Karpas-422 (cell line): ENCODE measurements around the gene ERCC2. TPM values are rescaled to one million over a fixed set of nuclear protein-coding genes. Genes with fewer than 3 reads are reported as not detected.
A peak's percentile ranks its signal among the peaks of the same experiment; 100 is the strongest.

Experiments used
- DNase-seq: peaks from one replicate; pipeline ENCODE4 v3.0.0-alpha.2; 2015
- H2AFZ ChIP-seq: fragments of 200-600 bp; sonication (generic); 2 replicates; pipeline ENCODE4 v1.6.1; 2014; ENCODE audit warnings: antibody characterized with exemption, low read length, mixed read lengths
- H3K27ac ChIP-seq: fragments of 200-600 bp; sonication (generic); 2 replicates; pipeline ENCODE4 v1.5.1; 2014; ENCODE audit warnings: mild to moderate bottlenecking, low read length, moderate library complexity
- H3K27me3 ChIP-seq: fragments of 200-600 bp; sonication (generic); 2 replicates; pipeline ENCODE4 v1.6.1; 2014; ENCODE audit warnings: low read length, mixed read lengths
- H3K36me3 ChIP-seq: fragments of 200-600 bp; sonication (generic); 2 replicates; pipeline ENCODE4 v1.6.1; 2014; ENCODE audit warnings: low read length, mixed read lengths; ENCODE audit not compliant: insufficient read depth
- H3K4me1 ChIP-seq: fragments of 200-600 bp; sonication (generic); 2 replicates; pipeline ENCODE4 v1.6.1; 2014; ENCODE audit warnings: mild to moderate bottlenecking, low read length, mixed read lengths
- H3K4me2 ChIP-seq: fragments of 200-600 bp; sonication (generic); 2 replicates; pipeline ENCODE4 v1.6.1; 2014; ENCODE audit warnings: low read length, low read depth, mild to moderate bottlenecking; ENCODE audit not compliant: poor library complexity, severe bottlenecking
- H3K4me3 ChIP-seq: fragments of 200-600 bp; sonication (generic); 2 replicates; pipeline ENCODE4 v1.5.1; 2014; ENCODE audit warnings: mild to moderate bottlenecking, antibody characterized with exemption, low read length, mixed read lengths
- H3K79me2 ChIP-seq: fragments of 200-600 bp; sonication (generic); 2 replicates; pipeline ENCODE4 v1.6.1; 2014; ENCODE audit warnings: mild to moderate bottlenecking, low read length, mixed read lengths
- H3K9ac ChIP-seq: fragments of 200-600 bp; sonication (generic); 2 replicates; pipeline ENCODE4 v1.6.0; 2014; ENCODE audit warnings: low read length
- H3K9me2 ChIP-seq: fragments of 200-600 bp; sonication (generic), shearing (Covaris generic); replicated peaks from 2 replicates; pipeline ENCODE4 v1.6.0; 2014; ENCODE audit warnings: mild to moderate bottlenecking, low read length, moderate library complexity; ENCODE audit not compliant: insufficient read depth
- H3K9me3 ChIP-seq: fragments of 300-700, 200-600 bp; sonication (generic); 2 replicates; pipeline ENCODE4 v1.6.1; 2014; ENCODE audit warnings: low read length, mixed read lengths
- H4K20me1 ChIP-seq: fragments of 200-600 bp; sonication (generic); 2 replicates; pipeline ENCODE4 v1.6.1; 2014; ENCODE audit warnings: mild to moderate bottlenecking, antibody characterized with exemption, low read length, low read depth; ENCODE audit not compliant: insufficient read depth
- total RNA-seq: library from RNA; depleted of rRNA; stranded (reverse); fragments of >200 nt; shearing (Covaris generic); gene quantifications from 2 replicates; pipeline ENCODE4 v1.2.3, GENCODE V29; 2014; ENCODE audit warnings: low replicate concordance

ERCC2 gene
- total RNA-seq, 1 experiment from 2014 or later = 23.4 TPM

DNA sequence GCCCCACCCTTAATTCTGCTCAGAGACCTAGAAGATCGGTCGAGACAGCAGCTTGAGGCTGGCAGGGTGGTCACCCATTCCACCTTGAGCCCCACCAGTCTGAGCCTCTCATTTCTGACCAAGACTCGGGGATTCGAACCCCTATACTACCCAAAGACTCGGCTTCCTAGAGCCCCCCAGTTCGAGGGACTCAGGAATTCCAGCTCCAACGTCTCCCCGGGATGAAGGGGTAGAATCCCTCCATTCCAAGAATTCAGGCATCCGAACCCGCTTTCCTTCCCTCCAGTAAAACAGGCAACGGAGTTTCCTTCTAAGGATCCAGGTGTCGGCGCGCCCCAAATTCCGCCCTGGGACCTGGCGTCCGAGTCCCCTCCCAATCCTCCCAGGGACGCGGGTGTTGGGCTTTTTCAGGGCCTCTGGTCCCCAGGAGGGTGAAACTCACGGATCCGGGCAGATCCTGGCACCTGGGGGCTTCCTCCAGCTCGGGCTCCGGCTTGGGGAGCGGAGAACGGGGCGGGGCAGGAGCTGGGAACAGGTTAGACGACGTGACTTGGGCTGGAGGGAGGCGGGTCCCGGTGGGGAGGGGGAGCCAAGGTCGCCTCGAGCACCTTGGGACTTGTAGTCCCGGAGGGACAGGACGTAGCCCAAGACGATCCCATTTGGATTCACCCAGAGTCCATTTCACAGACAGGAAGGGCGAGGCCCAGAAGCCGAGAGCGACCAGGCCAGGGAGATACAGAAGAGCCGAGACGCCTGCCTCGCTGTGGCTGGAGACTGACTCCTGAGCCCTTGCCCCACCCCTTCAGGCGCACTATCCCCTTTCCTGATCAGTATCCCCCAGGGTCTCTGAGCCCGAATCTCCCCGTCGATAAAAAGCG lies 34.4 kb upstream of the ERCC2 start, which contains the start of gene PPP1R13L:
TSS of gene PPP1R13L (minus strand) at position 513 of the 878 bp plus-strand sequence. CDS start 6,751 bp downstream, outside the sequence.
- Histone ChIP-seq H3K9me2 (no peaks in the 10 kb centered on the region), H3K4me1 (peaks cover 39% of the 10 kb centered on the region), H2AFZ (peak within 1 kb of the TSS; percentile 69), H3K27me3 (no peaks in the 10 kb centered on the region), H3K9ac (peak within 1 kb of the TSS; percentile 82), H3K4me3 (peak within 1 kb of the TSS; percentile 84), H3K36me3 (no peaks in the 10 kb centered on the region), H3K27ac (no peak within 1 kb of the TSS), H3K79me2 (peaks cover 21% of the 10 kb centered on the region), H3K9me3 (no peaks in the 10 kb centered on the region), H4K20me1 (no peaks in the 10 kb centered on the region), H3K4me2 (peak within 1 kb of the TSS; percentile 97)
- no peak for DNase-seq

DNA sequence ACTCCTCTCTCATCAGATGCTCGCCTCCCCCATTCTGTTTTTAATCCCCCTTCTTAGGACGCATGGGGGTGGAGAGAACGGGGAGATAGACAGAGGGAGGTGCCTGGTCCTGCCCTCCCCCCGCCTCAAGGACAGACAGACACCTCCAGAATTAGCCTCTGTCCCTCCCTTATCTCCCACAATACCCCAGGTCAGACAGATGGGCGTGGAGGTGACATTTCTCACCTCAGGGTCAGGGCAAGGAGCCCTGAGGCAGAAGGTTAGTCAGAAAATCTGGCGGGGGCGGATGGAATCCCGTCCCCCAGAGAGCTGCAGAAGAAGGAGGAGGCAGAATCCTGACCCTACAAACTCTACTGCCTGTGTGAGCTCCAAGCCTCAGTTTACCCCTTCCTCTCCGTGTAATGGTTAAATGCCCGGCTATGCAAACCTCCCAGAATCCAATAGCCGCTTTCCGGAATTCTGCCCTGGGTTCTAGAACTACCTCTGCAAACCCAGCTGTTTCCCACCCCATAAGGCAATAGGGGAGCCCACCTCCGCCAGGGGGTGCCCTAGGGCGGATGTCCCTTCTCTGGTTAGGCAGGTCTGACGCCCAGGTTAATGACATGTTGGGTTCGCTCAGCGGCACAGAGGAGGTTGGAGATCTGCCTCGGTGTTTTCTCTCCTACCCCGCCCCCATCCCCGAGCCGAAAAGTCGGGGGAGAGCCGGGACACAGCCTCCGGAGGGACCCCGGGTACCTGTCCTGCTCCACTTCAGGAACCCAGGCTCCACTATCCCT lies 33.6 kb upstream of the ERCC2 start:
- H3K4me3 ChIP-seq = peak overlapping the region; percentile 11; the same call in 1 of the 2 replicates
- peaks cover 39% of the 10 kb centered on the region for H3K4me1 ChIP-seq
- no peaks in the 10 kb centered on the region for H4K20me1 ChIP-seq
- H3K27me3 ChIP-seq = no peaks in the 10 kb centered on the region
- H2AFZ ChIP-seq = no peak overlapping the region
- peaks cover 21% of the 10 kb centered on the region for H3K79me2 ChIP-seq
- peak overlapping the region; percentile 39 for H3K9ac ChIP-seq
- DNase-seq = peak; percentile 94
- no peak overlapping the region for H3K27ac ChIP-seq
- no peaks in the 10 kb centered on the region for H3K9me2 ChIP-seq
- H3K36me3 ChIP-seq = no peaks in the 10 kb centered on the region
- no peaks in the 10 kb centered on the region for H3K9me3 ChIP-seq
- H3K4me2 ChIP-seq = peak overlapping the region; percentile 97

DNA sequence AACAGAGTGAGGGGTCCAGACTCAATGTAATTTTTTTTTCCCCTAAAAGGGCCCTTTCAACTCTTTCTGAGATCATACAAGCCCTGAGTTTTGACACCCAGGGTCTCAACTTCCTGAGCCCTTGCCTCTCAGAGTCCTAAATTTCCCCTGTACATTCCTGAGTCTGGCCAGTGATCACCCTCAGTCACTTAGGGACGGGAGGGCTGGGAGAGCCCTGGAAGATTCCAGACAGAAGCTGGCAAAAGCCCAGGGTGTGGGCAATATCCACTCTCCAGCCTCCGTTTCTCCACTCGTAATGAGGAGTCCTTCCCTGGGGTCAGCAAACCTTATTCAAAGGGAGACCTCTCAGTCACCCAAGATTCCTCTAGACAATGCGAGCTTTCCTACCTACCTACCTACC lies 32.9 kb upstream of the ERCC2 start:
- no peak overlapping the region for H3K9ac ChIP-seq

DNA sequence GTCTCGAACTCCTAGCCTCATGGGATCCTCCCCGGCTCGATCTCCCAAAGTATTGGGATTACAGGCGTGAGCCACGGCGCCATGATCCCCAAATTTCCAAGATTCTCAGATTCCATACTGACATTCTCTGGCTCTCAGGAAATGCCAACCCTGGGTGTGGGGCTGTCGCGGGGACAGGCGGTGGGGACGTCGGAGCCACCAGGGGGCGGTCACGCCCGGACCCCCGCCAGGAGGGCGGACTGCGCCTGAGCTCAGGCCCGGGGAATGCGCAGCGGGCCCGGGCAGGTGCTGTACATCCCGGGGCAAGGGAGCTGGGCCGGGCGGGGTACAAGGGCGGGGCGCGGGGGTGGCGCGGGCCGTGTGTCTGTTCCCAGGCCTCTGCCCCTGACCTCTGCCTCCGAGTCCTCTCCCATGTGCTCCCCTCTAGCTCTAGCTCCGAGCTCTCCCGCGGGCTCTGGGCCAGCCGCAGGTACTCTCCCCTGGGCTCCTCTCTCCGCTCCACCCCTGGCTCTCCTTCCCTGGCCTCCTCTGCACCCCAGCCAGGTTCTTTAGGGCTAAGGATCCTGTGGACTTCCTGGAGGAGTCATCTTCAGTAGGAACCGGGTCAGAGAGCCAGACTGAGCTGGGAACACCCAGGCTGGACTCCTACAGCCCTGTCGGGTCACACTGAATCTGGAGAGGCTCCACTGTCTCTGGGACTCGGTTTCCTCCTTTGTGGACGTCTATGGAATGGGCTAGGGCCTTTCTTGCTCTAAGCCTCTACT lies 32.1 kb upstream of the ERCC2 start:
- no peak overlapping the region for H2AFZ ChIP-seq
- H3K4me2 ChIP-seq = no peak overlapping the region
- H3K4me1 ChIP-seq = peaks cover 30% of the 10 kb centered on the region

More for the DNA sequence above, 32.9 kb upstream of the ERCC2 start:
- Histone ChIP-seq H3K9me3 (no peaks in the 10 kb centered on the region), H3K4me1 (peaks cover 38% of the 10 kb centered on the region), H3K9me2 (no peaks in the 10 kb centered on the region), H3K27me3 (no peaks in the 10 kb centered on the region), H3K4me3 (no peak overlapping the region; the same call in 1 of the 2 replicates), H4K20me1 (no peaks in the 10 kb centered on the region), H3K79me2 (peaks cover 15% of the 10 kb centered on the region), H3K36me3 (no peaks in the 10 kb centered on the region), H3K27ac (no peak overlapping the region), H2AFZ (no peak overlapping the region), H3K4me2 (peak overlapping the region; percentile 97)
- no peak for DNase-seq

DNA sequence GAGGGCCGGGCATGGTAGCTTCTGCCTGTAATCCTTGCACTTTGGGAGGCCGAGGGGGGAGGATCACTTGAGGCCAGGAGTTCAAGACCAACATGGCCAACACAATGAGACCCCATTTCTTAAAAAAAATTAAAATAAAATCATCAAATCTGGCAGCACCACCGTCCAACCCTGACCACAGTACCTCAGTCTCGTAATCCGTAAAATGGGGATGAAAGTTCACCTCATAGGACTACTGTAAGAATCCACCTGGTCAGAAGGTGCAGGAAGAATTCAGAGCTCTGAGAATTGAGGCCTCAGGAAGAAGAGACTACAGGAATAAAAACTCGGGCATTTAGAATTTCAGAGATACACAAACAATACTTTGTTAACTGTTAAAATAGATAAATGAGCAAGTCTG lies 31.4 kb upstream of the ERCC2 start:
- peaks cover 3% of the 10 kb centered on the region for H3K79me2 ChIP-seq
- no peak overlapping the region for H3K4me2 ChIP-seq

More for the DNA sequence above, 32.1 kb upstream of the ERCC2 start:
- no peaks in the 10 kb centered on the region for H3K36me3 ChIP-seq
- no peaks in the 10 kb centered on the region for H3K9me3 ChIP-seq
- no peaks in the 10 kb centered on the region for H3K9me2 ChIP-seq
- DNase-seq = no peak
- H3K27ac ChIP-seq = no peak overlapping the region
- no peak overlapping the region for H3K4me3 ChIP-seq
- H3K27me3 ChIP-seq = no peaks in the 10 kb centered on the region
- H3K9ac ChIP-seq = no peak overlapping the region
- no peaks in the 10 kb centered on the region for H4K20me1 ChIP-seq
- H3K79me2 ChIP-seq = peaks cover 9% of the 10 kb centered on the region

DNA sequence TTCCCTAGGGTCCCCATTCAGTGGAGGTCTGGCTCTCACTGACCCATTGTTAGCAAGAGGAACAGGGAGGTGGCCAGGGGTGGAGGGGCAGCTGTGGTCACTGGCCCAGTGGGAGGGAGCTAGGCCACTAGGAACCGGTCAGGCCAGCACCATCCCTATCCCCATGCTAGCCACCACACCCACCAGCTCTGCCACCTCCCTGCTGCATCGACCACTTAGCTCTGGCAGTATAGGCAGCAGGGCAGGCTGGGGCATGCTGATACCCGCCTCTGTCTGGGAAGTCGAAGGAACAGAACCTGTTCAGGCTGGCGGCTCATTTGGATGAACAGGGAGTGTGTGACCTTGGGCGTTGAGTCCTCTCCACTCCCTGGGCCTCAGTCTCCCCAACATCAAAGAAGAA lies 29.8 kb upstream of the ERCC2 start:
- no peak overlapping the region for H3K27ac ChIP-seq
- no peaks in the 10 kb centered on the region for H3K9me3 ChIP-seq
- H3K79me2 ChIP-seq = no peaks in the 10 kb centered on the region
- no peak for DNase-seq
- H4K20me1 ChIP-seq = no peaks in the 10 kb centered on the region
- no peak overlapping the region for H3K9ac ChIP-seq
- no peak overlapping the region for H3K4me3 ChIP-seq
- no peaks in the 10 kb centered on the region for H3K27me3 ChIP-seq
- no peak overlapping the region for H3K4me2 ChIP-seq
- H3K4me1 ChIP-seq = peaks cover 17% of the 10 kb centered on the region
- H3K9me2 ChIP-seq = no peaks in the 10 kb centered on the region
- no peaks in the 10 kb centered on the region for H3K36me3 ChIP-seq
- no peak overlapping the region for H2AFZ ChIP-seq

More for the DNA sequence above, 31.4 kb upstream of the ERCC2 start:
- DNase-seq = no peak
- Histone ChIP-seq H3K4me3 (no peak overlapping the region), H3K27me3 (no peaks in the 10 kb centered on the region), H3K36me3 (no peaks in the 10 kb centered on the region), H3K9me3 (no peaks in the 10 kb centered on the region), H3K9ac (no peak overlapping the region), H3K27ac (no peak overlapping the region), H3K9me2 (no peaks in the 10 kb centered on the region), H2AFZ (no peak overlapping the region), H3K4me1 (peaks cover 27% of the 10 kb centered on the region), H4K20me1 (no peaks in the 10 kb centered on the region)

DNA sequence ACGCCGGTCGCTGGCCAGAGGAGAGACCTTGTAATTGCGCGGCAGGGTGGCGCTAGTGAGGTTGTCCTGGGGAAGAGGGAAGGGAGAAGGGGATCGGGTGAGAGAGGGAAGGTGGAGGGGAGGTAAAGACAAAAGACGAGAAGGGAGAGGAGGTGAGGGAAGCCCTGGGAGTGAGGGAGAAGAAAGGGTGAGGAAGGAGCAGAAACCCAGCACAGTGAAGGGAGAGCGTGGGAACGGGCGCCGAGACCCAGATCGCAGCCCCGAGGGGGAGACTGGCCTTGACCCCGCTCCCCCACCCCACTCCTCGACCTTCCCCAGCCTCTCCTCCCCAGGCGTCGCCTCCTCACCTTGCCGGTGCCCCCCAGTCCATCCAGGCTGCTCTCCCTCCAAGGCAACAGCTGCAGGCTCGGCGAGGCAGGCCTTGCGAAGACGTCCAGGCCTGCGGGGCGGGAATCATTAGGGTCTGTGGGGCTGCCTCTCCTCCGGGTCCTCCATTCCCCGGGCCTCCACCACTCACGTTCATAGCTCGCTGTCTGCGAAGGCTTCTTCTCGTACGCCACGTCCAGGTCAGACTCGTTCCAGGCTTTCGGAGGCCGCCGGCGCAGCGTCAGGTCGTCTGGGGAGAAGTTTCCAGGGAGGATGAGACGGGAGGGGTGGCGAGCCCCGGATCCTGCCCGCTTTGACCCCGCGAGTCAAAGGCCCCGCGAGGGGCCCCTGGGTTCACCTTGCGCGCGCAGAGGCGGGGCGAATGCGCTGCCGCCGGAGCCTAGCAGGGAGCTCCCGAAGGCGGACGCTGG lies 25.6 kb upstream of the ERCC2 start:
- no peak overlapping the region for H2AFZ ChIP-seq

More for the DNA sequence above, 25.6 kb upstream of the ERCC2 start:
- Histone ChIP-seq H3K9me2 (no peaks in the 10 kb centered on the region), H3K79me2 (no peaks in the 10 kb centered on the region), H3K9me3 (no peaks in the 10 kb centered on the region), H3K36me3 (no peaks in the 10 kb centered on the region), H3K4me2 (no peak overlapping the region), H3K4me1 (no peaks in the 10 kb centered on the region), H4K20me1 (no peaks in the 10 kb centered on the region), H3K27me3 (no peaks in the 10 kb centered on the region), H3K27ac (no peak overlapping the region), H3K4me3 (no peak overlapping the region), H3K9ac (no peak overlapping the region)
- no peak for DNase-seq
